ENCODE measurements around the gene SUGP2.

DNA sequence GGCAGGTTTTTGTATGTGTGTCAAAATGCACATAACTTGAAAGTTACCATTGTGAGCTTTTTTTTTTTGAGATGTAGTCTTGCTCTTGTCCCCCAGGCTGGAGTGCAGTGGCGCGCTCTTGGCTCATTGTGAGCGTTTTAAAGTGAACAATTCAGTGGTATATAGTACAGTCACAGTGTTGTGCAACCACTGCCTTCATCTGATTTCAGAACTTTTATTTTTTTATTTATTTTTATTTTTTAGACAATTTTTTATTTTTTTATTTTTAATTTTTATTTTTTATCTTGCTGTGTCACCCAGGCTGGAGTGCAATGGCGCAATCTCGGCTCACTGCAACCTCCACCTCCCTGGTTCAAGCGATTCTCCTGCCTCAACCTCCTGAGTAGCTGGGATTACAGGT is 45.5 kb upstream of the SUGP2 start:
- TF ChIP-seq, protein P1, sequence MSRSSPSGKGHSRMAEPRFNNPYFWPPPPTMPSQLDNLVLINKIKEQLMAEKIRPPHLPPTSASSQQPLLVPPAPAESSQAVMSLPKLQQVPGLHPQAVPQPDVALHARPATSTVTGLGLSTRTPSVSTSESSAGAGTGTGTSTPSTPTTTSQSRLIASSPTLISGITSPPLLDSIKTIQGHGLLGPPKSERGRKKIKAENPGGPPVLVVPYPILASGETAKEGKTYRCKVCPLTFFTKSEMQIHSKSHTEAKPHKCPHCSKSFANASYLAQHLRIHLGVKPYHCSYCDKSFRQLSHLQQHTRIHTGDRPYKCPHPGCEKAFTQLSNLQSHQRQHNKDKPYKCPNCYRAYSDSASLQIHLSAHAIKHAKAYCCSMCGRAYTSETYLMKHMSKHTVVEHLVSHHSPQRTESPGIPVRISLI (CRISPR knock-in tag; IDR thresholded peaks at IDR 0.05; ENCODE audit: borderline replicate concordance), result no peak
- TF ChIP-seq CREB1 (IDR thresholded peaks at IDR 0.05) (no peak), CREB1 (CRISPR knock-in tag; IDR thresholded peaks at IDR 0.05) (no peak)
